SHP77 (cell line): ENCODE data around the gene WASHC4.

ENCODE experiments used
- DNase-seq, 2 experiments: peaks; one replicate each; lab custom pipeline; 2025; lab: John Stamatoyannopoulos, UW

The WASHC4 gene

GRCh38 chr12:105107494-105108371 is at the start of gene WASHC4:
WASHC4 (plus strand) TSS chr12:105107731; CDS start chr12:105107801, 70 bp downstream.
- peak; percentile 82 to 92 for DNase-seq

GRCh38 chr12:105060715-105061378 is 46.7 kb upstream of the WASHC4 start:
- no peak for DNase-seq

- no peak for DNase-seq
These were observed 42.9 kb upstream of the WASHC4 start for GRCh38 chr12:105064564-105065178.

- DNase-seq, result no peak
These were observed 40.0 kb upstream of the WASHC4 start for GRCh38 chr12:105067511-105068031.

- no peak for DNase-seq
These were observed 37.4 kb upstream of the WASHC4 start for GRCh38 chr12:105069936-105070702.

- DNase-seq, result no peak
These were observed 35.5 kb upstream of the WASHC4 start for GRCh38 chr12:105071981-105072380.

- DNase-seq, result no peak
These were observed 34.5 kb upstream of the WASHC4 start for GRCh38 chr12:105072888-105073488.

- DNase-seq, result no peak
These were observed 31.4 kb upstream of the WASHC4 start for GRCh38 chr12:105076098-105076497.

- DNase-seq, result no peak
These were observed 30.6 kb upstream of the WASHC4 start for GRCh38 chr12:105076913-105077312.

GRCh38 chr12:105077435-105077834 is 30.1 kb upstream of the WASHC4 start:
- no peak for DNase-seq

GRCh38 chr12:105078712-105079570 is 28.6 kb upstream of the WASHC4 start:
- DNase-seq, result no peak

- DNase-seq, result peak; percentile 13 to 23
These were observed 24.5 kb upstream of the WASHC4 start for GRCh38 chr12:105083031-105083430.

GRCh38 chr12:105083551-105084105 is 23.9 kb upstream of the WASHC4 start:
- DNase-seq, result peak; percentile 20 to 44

- DNase-seq, result peak; percentile 74 to 80
These were observed 23.0 kb upstream of the WASHC4 start, which contains the start of gene ALDH1L2 for GRCh38 chr12:105084251-105085250. ALDH1L2 (minus strand) TSS chr12:105084458; CDS start chr12:105084436, 22 bp downstream.

- no peak for DNase-seq
These were observed 22.0 kb upstream of the WASHC4 start for GRCh38 chr12:105085501-105085900.

- DNase-seq, result no peak
These were observed 17.7 kb upstream of the WASHC4 start for GRCh38 chr12:105089817-105090216.

GRCh38 chr12:105090361-105090760 is 17.2 kb upstream of the WASHC4 start:
- DNase-seq, result no peak

GRCh38 chr12:105091476-105092206 is 15.9 kb upstream of the WASHC4 start:
- DNase-seq, result no peak
